GM21390 (cell line): ENCODE data around the gene COX19.
A peak's percentile ranks its signal among the peaks of the same experiment; 100 is the strongest.
"Not testable (repeated sequence)": the region's sequence is repeated elsewhere in the genome, so short reads cannot be mapped to it uniquely, and the experiment has no call there.

Experiments used
- ATAC-seq: cut with Tn5 transposase; IDR thresholded peaks from one replicate; pipeline ENCODE4 v1.9.1; 2021; ENCODE audit not compliant: unreplicated experiment

Gene COX19

DNA sequence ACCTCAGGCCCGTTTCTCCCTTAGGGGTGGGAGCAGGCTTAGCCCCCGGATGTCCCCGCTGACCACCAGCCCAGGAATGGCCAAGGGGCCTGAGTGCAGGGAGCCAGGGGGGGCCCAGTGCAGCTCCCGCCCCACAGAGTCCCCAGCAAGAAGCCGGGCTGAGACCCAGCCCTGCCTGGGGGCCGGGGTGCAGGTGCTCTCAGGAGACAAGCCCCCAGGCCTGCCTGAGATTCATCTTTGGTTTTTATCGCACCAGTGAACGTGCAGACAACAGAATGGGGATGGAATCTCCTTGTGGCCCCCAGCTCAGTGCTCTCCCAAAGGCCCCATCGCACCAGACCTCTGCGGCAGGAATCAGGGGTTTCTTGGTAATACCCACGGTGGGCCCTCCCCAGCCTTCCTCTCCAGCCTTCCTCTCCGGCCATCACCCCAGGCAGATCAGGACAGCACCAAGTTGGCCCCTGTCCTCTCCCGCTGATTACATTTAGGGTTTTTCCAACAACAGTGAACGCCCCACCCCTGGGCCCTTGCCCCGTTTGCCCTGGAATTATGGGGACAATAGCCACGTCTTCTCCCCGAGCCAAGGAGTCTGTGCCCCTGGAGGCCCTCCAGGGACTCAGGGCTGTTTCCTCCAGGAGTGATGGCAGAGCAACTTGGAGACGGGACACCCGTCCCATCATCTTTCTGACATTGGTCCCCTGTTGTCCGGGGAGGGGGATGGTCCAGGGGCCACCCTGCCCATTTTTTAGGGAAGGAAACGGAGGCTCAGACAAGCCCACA, 43.3 kb downstream of the COX19 start:
- ATAC-seq, result no peak

DNA sequence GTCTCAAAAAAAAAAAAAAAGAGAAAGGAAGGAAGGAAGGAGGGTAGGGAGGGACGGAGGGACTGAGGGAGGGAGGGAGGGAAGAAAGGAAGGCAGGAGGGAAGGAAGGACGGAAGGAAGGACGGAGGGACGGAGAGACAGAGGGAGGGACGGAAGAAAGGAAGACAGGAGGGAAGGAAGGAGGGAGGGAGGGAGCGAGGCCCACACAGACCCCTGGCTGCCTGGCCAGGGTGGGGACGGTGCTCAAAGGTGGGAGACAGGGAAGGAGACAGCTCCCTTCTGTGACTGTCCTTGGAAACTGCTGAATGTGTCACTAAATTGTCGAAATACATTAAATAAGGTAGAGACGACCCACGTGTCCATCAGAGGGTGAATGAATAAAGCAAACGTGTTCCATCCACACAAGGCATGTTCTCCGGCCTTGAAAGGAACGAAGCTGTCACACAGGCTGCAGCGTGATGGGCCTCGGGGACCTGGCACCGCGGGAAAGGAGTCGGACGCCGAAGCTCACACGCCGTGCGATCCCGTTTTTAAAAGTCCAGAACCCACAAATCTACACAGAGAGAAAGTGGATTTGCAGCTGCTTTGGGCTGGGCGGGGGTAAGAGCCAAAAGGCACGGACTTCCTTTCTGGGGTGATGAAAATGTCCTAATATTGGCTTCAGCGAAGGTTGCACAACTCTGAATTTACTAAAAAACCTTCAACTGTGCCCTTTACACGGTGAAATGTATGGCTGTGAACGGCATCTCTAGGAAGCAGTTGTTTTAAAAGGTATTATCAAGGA, 44.2 kb downstream of the COX19 start:
- no peak for ATAC-seq

DNA sequence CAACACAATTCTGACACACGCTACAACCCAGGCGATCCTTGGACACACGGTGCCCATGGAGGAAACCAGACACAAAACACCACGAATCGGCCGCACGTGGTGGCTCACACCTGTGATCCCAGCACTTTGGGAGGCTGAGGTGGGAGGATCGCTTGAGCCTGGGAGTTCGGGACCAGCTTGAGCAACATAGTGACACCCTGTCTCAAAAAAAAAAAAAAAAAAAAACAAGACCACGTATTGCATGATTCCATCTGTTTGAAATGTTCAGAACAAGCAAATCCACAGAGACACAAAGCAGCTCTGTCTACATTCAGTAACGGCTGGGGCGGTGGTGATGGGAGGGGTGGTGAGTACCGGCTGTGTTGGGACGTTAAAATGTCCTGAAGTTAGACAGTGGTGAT, 46.0 kb downstream of the COX19 start:
- no peak for ATAC-seq

DNA sequence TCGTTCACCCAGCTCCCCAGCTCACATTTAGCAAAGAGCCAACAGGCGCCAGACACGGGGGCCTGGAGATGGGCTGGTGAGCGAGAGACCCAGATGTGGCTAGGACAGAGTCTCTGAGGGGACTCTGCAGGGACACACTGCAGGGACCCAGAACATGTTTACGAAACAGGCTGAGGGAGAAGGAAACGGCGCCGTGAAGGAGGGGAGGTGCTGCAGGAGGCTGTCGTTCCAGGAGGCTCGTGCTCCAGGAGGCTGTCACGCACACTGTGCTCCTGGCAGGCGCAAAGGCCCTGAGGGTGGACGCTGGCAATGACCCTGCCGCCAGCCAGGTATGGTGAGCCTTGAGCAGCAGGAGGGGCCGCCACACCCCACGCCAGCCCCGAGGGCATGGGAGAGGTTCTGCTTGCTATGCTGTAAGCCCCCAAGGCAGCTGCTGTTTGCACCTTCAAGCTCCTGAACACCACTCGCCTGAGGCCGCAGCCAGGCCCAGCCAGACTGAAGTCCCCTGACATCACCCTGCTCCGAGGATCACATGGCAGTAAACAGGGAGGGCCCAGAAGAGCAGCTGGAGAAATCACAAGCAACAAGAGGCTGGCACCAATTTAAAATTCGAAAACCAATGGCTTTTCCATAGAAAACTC, 48.2 kb downstream of the COX19 start:
- ATAC-seq, result no peak

DNA sequence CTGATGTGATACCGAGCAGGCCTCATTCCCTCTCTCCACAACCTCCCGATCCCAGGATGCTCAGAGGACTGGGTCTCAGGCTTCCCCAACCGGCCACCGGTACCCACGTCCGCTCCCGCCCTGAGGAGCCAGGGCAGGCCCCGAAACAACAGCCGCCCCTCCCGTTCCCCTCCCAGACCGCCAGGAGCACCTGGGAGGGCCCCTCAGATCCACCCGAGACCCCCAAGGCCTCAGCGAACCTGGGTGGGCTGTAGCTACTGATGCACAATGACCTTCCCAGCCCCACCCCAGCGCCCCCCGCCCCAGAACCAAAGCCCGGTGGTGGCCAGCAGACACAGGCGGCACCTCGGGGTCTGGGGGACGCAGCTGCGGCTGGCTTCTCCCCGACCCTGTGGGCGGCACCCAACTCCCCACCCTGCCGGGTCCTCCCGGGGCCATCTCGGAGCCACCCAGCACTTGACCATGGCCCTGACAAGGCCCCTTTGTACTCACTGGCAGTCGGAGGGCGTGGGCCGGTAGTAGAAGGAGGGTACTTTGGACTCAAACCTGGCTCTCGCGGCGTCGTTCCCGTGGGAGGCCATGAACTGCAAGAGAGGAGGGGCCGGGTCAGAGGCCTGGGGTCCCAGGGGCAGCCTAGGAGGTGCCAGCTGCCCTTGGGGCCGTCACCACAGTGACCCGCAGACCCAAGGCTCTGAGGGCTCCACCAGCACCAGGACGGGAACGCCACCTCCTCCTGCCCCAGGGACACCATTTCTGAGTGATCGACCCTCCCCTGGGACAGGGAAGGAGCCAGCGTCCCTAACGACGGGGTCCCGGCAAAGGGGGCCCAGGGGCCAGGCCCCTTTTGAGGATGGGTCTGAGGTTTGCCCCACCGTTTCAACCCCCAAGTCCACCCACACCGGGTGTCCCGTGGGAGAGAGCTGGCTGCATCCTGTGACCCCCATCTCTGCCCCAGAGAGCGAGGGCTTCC, 49.0 kb downstream of the COX19 start:
- no peak for ATAC-seq

DNA sequence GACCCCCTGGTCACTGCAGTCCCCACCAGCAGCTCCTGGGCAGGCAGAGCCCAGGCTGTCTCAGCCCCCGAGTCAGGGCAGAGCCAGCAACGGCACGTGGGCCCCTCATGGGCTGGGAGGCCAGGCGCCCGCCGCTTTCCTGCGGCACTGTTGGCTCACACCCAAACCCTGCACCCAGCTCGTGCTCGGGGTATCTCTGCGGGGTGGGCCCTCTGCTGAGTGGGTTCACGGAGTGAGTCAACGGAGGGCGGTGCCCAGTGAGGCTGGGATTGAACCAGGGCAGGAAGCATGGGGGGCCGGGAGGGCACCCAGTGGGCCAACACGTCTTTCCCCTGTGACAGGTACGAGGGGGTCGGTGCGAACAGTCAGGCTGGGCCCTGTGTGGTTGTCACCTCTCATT, 49.7 kb downstream of the COX19 start:
- no peak for ATAC-seq

DNA sequence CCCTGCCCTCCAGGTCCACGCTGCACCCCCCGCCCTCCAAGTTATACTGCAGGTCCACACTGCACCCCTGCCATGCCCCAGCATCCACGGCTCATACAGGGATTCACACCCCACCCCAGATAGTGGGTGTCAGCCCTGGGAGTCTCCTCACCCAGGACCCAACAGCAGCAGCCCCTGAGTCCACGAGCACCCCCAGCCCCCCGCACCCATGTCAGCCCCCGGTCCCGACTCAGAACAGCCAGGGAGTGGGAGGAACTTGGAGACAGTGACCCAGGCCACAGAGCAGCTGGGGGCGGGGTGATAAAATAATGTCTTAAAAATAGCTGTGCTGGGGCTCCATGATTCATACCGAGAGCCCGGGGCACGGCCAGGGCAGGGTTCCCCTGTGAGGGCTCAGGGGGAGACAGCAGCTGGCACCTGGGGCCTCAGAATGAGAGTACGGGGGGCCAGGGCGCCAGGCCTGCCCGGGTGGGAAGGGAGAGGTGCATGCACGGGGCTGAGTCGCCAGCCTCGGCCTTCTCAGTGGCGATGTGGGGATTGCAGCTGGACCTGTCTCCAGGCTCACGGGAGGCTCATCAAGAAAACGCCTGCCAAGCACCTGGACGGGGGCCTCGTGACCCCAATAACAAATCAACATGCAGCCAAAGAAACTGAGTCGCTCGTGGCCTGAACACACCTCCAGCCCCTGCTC, 50.7 kb downstream of the COX19 start:
- peak; percentile 48 for ATAC-seq

DNA sequence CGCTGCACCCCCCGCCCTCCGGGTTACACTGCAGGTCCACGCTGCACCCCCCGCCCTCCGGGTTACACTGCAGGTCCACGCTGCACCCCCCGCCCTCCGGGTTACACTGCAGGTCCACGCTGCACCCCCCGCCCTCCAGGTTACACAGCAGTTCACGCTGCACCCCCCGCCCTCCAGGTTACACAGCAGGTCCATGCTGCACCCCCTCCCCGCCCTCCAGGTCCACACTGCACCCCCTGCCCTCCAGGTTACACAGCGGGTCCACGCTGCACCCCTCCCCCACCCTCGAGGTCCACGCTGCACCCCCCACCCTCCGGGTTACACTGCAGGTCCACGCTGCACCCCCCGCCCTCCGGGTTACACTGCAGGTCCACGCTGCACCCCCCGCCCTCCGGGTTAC, 51.3 kb downstream of the COX19 start:
- ATAC-seq, result not testable (repeated sequence)

DNA sequence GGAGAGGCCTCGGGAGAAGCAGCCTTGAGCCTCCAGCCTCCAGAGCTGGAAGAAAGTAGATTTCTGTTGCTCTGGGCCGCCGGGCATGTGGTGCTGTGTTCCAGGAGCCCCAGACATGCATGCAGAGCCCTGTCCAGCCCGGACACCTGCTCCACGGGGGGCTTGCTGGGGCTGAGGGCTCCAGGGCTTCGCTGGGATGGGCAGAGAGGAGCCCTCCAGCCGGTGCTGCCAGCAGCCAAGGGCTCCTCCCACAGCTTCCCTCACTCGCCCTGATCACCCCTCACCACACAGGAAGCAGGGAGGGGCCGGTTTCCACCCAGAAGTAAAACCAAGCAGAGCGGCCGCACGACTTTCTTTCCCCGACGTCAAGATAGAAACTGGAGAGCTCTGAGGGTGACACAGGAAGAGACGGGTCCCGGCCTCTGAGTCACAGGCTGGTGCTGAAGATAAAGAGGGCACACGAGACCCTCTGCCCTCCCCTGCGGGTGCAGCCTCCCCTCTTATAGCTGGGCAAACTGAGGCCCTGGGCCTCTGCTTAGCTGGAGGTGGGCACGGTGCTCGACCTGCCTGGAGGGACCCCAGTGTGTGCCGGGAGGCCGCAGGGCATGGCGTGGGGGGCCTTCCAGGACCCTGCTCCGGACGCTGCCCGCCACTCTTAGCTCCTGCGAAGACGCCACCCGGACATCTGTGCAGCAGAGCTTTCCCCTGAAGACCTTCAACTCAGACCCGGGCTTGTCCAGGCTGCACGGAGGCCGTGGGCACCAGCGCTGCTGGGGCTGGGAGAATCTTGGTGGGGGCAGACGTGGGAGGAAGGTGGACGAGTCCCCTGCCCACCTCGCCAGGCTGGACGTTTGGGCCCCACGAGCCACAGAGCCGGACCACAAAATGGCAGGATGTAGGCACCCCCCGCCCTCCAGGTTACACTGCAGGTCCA, 52.0 kb downstream of the COX19 start:
- peak; percentile 73 for ATAC-seq

DNA sequence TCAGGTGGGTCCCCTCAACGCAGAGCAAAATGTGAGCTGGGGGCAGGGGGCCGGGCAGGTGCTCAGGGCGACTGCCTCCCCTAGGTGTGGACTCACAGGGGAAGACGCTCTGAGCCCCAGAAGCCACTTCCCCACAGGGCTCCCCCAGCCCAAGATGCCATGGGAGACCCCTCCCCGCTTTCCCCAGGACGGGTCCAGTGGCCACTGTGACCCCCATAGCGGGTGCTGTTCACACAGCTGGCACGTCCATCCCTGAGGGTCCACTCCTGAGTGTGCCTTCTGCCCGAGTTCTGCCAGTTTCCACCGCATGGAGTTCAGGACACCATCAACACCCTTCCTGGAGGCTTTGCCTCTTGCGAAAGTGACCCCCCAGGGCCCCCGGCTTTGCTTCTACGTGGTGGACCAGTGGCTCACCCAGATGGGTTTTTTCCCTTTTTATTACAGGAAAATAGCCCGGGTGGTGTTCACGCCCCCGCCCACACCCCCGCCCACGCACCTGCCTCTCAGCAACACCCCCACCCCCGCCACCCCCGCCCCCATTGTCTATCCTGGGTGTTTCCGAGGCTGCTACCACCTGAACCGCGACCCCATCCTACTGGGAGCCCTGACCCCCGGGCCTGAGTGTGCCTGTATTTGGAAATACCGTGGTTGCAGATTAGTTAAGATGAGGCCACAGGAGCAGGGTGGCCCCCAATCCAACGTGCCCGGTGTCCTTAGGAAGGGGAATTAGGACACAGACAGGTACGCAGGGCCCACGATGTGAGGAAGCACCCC, 52.8 kb downstream of the COX19 start:
- no peak for ATAC-seq

DNA sequence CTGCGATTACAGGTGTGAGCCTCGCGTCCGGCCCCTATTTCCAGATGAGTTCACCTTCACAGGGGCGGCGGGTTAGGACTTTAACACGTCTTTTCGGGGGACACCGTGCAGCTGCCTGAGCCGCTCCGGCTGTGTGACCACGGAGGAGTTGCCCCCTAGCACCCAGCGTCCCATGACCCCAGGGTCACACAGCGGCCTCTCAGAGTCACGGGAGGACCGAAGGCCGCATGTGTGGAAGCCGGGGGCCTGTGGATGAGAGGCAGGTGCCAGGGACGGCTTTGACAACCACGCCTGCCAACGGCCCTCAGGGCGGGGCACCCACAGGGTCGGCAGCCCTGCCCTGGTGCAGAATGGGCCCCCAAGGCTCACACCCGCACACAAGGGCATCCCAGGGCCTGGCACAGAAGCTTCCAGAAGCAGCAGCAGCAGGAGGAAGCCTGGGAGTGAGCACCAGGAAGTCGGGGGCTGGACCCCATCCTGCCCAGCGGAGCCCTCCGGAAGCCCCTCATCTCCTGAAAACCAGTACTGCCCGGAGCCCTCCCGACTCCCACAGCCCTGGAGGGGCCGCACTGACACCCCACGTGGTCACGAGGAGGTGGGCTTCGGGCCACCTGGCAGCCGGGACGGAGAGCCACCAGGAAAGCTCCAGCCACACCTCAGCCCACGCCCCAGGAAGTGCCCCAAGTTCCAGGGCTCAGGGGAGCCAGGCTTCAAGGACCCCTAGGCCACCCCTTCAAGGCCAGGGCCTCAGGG, 53.6 kb downstream of the COX19 start:
- ATAC-seq, result no peak

DNA sequence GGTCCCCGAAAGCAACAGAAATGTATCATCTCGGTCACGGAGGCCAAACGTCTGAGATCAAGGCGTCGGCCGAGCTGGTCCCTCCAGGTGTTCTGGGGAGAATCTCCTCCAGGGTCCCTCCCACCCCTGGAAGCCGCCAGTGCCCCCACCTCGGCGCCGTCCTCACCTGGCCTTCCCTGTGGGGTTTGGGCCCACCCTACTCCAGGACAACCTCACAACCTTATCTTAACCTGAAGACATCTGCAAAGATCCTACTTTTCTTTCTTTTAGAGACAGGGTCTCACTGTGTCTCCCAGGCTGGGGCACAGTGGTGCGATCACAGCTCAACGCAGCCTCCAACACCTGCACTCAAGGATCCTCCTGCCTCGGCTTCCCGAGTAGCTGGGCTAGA, 54.3 kb downstream of the COX19 start:
- no peak for ATAC-seq

DNA sequence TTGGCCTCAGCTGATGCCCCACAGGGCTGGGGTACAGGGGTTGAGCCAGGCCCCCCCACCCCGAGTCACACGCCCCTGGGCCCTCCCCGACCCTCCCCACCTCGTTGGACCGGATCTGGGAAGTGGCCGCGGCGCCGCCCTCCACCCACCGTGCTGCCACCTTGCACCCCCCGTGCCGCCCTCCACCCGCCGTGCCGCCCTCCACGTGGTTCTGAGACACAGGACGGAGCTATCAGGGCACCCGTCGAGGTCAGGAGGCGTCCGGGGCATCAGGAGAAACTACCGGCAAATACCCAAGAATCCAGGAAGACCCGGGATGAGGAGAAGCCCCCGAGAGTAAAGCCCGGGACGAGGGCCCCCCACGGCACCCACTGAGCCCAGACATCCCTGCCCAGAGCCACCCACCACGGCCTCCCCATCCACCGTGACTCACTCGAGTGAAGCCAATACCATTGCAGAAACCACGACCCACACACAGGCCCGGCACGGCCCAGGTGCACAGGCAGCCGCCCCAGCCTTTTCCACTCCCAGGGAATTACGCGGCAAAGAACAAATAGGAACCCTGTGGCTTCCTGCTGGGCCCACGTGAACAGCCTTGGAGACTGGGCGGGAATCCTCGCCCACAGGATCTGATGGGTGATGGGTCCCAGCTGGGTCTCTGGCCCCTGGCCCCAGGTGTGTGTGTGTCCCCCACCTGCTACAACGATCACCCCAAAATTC, 54.8 kb downstream of the COX19 start:
- ATAC-seq, result no peak

DNA sequence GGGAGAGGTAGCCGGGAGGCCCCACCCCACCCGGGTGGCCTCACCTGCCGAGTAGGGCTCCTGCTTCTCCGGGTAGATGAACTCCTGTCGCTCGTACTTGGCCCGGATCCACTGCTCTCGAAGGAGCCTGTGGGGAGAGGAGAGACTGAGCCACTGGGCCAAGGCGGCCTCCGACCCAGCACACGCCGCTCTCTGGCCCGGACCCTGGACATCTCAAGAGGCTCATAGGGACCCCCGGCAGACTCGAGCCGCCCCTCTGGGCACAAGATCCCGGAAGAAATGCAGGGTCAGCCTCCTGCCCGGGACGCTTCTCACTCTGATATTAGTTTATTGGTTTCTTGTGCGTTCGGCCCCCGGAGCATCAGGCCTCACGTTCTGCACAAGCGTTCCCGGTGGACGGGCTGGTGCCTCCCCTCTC, 55.4 kb downstream of the COX19 start:
- no peak for ATAC-seq

DNA sequence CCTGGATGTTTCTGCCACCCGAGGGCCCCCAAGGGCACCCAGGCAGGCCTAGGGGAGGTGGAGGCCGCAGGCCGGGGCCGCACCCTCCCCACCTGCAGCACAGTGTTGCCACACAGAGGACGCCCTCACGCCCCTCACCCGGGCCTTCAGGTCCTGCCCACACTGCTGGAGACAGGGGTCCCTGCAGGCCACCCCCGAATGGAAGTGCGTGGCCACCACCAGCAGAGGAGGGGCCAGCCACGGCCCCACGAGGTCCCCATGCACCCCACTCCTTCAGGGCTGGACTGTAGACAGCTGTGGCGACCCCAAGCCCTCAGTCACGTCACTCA, 56.3 kb downstream of the COX19 start:
- ATAC-seq, result no peak

DNA sequence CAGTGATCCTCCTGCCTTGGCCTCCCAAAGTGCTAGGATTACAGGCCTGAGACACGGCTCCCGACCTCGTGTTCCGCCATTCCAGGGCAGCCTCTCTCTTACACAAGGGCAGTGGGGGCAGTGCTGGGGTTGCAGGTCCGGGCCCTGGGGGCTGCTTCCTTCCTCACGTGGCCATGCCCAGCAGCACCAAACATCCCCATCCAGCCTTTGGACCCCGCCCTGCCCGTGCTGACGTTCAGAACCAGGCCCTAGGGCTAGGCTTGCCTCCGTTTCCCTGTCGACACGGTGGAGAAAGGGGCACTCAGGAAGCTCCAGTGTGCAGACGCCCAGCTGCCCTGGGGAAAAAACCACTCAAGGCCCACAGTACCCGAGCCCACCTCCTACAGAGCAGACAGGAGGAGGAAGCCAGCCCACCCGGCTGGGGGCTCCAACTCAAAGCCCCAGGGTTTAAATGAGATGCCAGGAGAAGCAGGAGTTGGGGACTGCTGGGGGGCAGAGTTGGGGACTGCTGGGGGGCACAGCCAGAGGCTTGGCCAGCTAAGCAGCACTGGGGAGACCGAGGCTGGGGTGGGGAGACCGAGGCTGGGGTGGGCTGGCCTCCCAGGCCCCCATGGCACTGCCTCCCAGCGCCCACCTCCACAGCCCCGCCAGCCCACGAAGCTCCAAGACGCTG, 56.8 kb downstream of the COX19 start:
- no peak for ATAC-seq

DNA sequence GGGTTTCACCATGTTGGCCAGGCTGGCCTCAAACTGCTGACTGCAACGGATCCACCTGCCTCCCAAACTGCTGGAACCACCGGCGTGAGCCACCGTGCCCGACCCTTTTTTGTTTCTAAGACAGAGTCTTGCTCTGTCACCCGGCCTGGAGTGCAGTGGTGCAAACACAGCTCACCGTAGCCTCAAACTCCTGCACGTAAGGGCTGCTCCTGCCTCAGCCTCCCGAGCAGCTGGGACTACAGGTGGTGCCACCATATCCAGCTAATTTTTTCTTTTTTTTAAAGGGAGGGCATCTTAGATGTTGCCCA, 57.3 kb downstream of the COX19 start:
- no peak for ATAC-seq
